Uterus (tissue), 2 donors: Measurements from ENCODE around the gene CFAP53.

Experiments
- CTCF ChIP-seq, 4 experiments: fragments of 200-600 bp in 2 of 4; fragments of 450-650 bp in 2 of 4; sonication (generic) in 2 of 4; IDR thresholded peaks; one replicate each; pipeline ENCODE4 v1.5.1; 2016 to 2019; ENCODE audit warnings: antibody characterized with exemption in 4 of 4, mild to moderate bottlenecking in 2 of 4, moderate library complexity in 1 of 4
- POLR2A ChIP-seq, 2 donors: fragments of 450-650 bp; IDR thresholded peaks; one replicate each; pipeline ENCODE4 v1.6.1; 2016; ENCODE audit warnings: antibody characterized with exemption in 2 of 2, mild to moderate bottlenecking in 1 of 2, moderate library complexity in 1 of 2

- TF ChIP-seq POLR2A (IDR thresholded peaks at IDR 0.05), result no peak
- no peak for TF ChIP-seq CTCF (IDR thresholded peaks at IDR 0.05)
Measured at GRCh38 chr18:50247561-50247960, 18.7 kb downstream of the CFAP53 start.
